ENCODE results near the gene GTPBP1. TPM values are rescaled to one million over a fixed set of nuclear protein-coding genes. Genes with fewer than 3 reads are reported as not detected.
A peak's percentile ranks its signal among the peaks of the same experiment; 100 is the strongest.

GTPBP1 gene
- total RNA-seq, 1 donor from 2014 or later = 49.8 TPM

DNA sequence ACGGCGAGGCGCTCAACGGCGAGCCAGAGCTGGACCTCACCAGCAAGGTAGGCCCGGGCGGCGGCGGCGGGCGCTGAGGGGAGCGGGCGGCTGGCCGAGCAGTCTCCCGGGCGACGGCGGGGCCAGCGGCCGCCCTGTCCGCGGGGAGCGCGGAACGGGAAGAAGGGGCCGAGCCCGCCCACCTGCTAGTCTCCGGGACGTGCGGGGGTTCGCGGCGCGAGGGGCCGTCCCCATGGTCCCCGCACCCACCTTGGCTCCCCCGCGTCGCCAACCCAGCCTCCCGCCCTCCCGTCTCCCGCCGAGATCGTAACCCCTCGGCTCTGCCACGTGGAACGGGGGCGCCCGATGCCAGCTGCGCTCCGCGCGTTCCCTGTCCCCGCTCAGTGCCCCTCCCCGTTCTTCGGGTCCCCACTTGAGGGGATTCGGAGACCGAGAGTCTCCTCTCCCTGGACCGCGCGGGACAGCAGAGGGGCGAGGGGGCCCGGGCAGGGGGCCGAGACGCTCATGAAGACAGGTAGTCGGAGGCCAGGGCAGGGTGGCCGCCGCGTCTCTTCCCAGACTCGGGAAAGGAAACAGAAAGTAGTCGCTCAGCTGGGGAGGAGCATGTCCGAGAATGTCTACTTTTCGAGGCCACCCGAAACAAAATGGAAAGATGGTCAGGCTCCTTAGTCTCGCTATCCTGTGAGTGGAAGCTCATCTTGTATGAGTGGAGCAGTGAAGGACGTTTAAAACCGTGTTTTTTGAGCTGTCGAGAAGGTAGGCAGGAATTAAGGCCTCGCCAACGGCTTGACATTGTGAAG lies 557 bp downstream of the GTPBP1 start:
- peak overlapping the region; percentile 85 for H3K4me3 ChIP-seq (ENCODE audit: insufficient read depth, low read depth, low read length)
- peaks cover 49% of the 10 kb centered on the region for H4K20me1 ChIP-seq (ENCODE audit: insufficient read depth, low read length)
- H3K9me3 ChIP-seq (ENCODE audit: insufficient read depth, low read depth, low read length) = no peaks in the 10 kb centered on the region
- H3K4me2 ChIP-seq (ENCODE audit: low read length) = peak overlapping the region; percentile 94
- no peaks in the 10 kb centered on the region for H3K27me3 ChIP-seq (ENCODE audit: insufficient read depth, low read length)
- Mint-ChIP-seq H3K9me3 (ENCODE audit: unreplicated experiment) (no peaks in the 10 kb centered on the region), H3K4me3 (ENCODE audit: unreplicated experiment) (peak overlapping the region; percentile 97), H3K4me1 (ENCODE audit: low read depth, unreplicated experiment) (peaks cover 25% of the 10 kb centered on the region), H3K27ac (ENCODE audit: unreplicated experiment) (peak overlapping the region; percentile 91), H3K36me3 (ENCODE audit: low read depth, unreplicated experiment) (peaks cover 9% of the 10 kb centered on the region), H3K27me3 (ENCODE audit: low read depth, unreplicated experiment) (no peaks in the 10 kb centered on the region)
- H3K79me2 ChIP-seq (ENCODE audit: insufficient read depth, low read length) = peaks cover 55% of the 10 kb centered on the region
- TF ChIP-seq CTCF (IDR thresholded peaks at IDR 0.05; ENCODE audit: insufficient read depth, low read depth, low read length) (no peak), EZH2 (IDR thresholded peaks at IDR 0.05; ENCODE audit: insufficient read depth, low read length) (no peak)
- peaks cover 3% of the 10 kb centered on the region for H3K36me3 ChIP-seq (ENCODE audit: insufficient read depth, low read length)
- DNase-seq (ENCODE audit: low read depth) = no peak
- H3K9ac ChIP-seq (ENCODE audit: low read length) = peak overlapping the region; percentile 95
- H3K4me1 ChIP-seq (ENCODE audit: insufficient read depth, low read length) = peaks cover 25% of the 10 kb centered on the region
- peak overlapping the region; percentile 85 for H3K27ac ChIP-seq (ENCODE audit: low read depth, low read length)
- H2AFZ ChIP-seq (ENCODE audit: low read depth, low read length) = peak overlapping the region; percentile 56
- no peak for FAIRE-seq

GRCh38 chr22:38706901-38707195 lies 1.1 kb downstream of the GTPBP1 start:
- Histone ChIP-seq H3K27me3 (ENCODE audit: insufficient read depth, low read length) (no peaks in the 10 kb centered on the region), H3K9ac (ENCODE audit: low read length) (peak overlapping the region; percentile 95), H3K36me3 (ENCODE audit: insufficient read depth, low read length) (peaks cover 3% of the 10 kb centered on the region), H2AFZ (ENCODE audit: low read depth, low read length) (no peak overlapping the region), H3K4me2 (ENCODE audit: low read length) (peak overlapping the region; percentile 94), H3K79me2 (ENCODE audit: insufficient read depth, low read length) (peaks cover 61% of the 10 kb centered on the region), H3K4me1 (ENCODE audit: insufficient read depth, low read length) (peaks cover 20% of the 10 kb centered on the region), H4K20me1 (ENCODE audit: insufficient read depth, low read length) (peaks cover 53% of the 10 kb centered on the region), H3K9me3 (ENCODE audit: insufficient read depth, low read depth, low read length) (no peaks in the 10 kb centered on the region), H3K4me3 (ENCODE audit: insufficient read depth, low read depth, low read length) (peak overlapping the region; percentile 85), H3K27ac (ENCODE audit: low read depth, low read length) (peak overlapping the region; percentile 85)
- Mint-ChIP-seq H3K4me3 (ENCODE audit: unreplicated experiment) (peak overlapping the region; percentile 97), H3K9me3 (ENCODE audit: unreplicated experiment) (no peaks in the 10 kb centered on the region), H3K27me3 (ENCODE audit: low read depth, unreplicated experiment) (no peaks in the 10 kb centered on the region), H3K27ac (ENCODE audit: unreplicated experiment) (peak overlapping the region; percentile 91), H3K36me3 (ENCODE audit: low read depth, unreplicated experiment) (peaks cover 9% of the 10 kb centered on the region), H3K4me1 (ENCODE audit: low read depth, unreplicated experiment) (peaks cover 25% of the 10 kb centered on the region)
- FAIRE-seq (no peak), DNase-seq (ENCODE audit: low read depth) (no peak)
- TF ChIP-seq EZH2 (IDR thresholded peaks at IDR 0.05; ENCODE audit: insufficient read depth, low read length) = no peak
- no peak for TF ChIP-seq CTCF (IDR thresholded peaks at IDR 0.05; ENCODE audit: insufficient read depth, low read depth, low read length)

- H3K9ac ChIP-seq (ENCODE audit: low read length) = peak overlapping the region; percentile 95
- H2AFZ ChIP-seq (ENCODE audit: low read depth, low read length) = no peak overlapping the region
- no peaks in the 10 kb centered on the region for H3K9me3 Mint-ChIP-seq (ENCODE audit: unreplicated experiment)
- H3K4me3 Mint-ChIP-seq (ENCODE audit: unreplicated experiment) = peak overlapping the region; percentile 97
- H3K79me2 ChIP-seq (ENCODE audit: insufficient read depth, low read length) = peaks cover 65% of the 10 kb centered on the region
- DNase-seq (ENCODE audit: low read depth) (peak; percentile 42), FAIRE-seq (no peak)
- H3K4me3 ChIP-seq (ENCODE audit: insufficient read depth, low read depth, low read length) = peak overlapping the region; percentile 85
- H3K27ac ChIP-seq (ENCODE audit: low read depth, low read length) = no peak overlapping the region
- H3K9me3 ChIP-seq (ENCODE audit: insufficient read depth, low read depth, low read length) = no peaks in the 10 kb centered on the region
- peaks cover 3% of the 10 kb centered on the region for H3K36me3 ChIP-seq (ENCODE audit: insufficient read depth, low read length)
- H4K20me1 ChIP-seq (ENCODE audit: insufficient read depth, low read length) = peaks cover 58% of the 10 kb centered on the region
- H3K4me1 ChIP-seq (ENCODE audit: insufficient read depth, low read length) = peaks cover 20% of the 10 kb centered on the region
- H3K27ac Mint-ChIP-seq (ENCODE audit: unreplicated experiment) = peak overlapping the region; percentile 91
- H3K27me3 Mint-ChIP-seq (ENCODE audit: low read depth, unreplicated experiment) = no peaks in the 10 kb centered on the region
- H3K4me1 Mint-ChIP-seq (ENCODE audit: low read depth, unreplicated experiment) = peaks cover 29% of the 10 kb centered on the region
- H3K27me3 ChIP-seq (ENCODE audit: insufficient read depth, low read length) = no peaks in the 10 kb centered on the region
- peak overlapping the region; percentile 94 for H3K4me2 ChIP-seq (ENCODE audit: low read length)
- TF ChIP-seq EZH2 (IDR thresholded peaks at IDR 0.05; ENCODE audit: insufficient read depth, low read length) (no peak), CTCF (IDR thresholded peaks at IDR 0.05; ENCODE audit: insufficient read depth, low read depth, low read length) (no peak)
- H3K36me3 Mint-ChIP-seq (ENCODE audit: low read depth, unreplicated experiment) = peaks cover 10% of the 10 kb centered on the region
Measured at GRCh38 chr22:38707346-38707745, 1.6 kb downstream of the GTPBP1 start.
